GM18502 (cell line): Measurements from ENCODE around the gene PHF23.

Experiments
- ATAC-seq: cut with Tn5 transposase; IDR thresholded peaks from one replicate; pipeline ENCODE4 v1.9.1; 2021; ENCODE audit warnings: mild to moderate bottlenecking; ENCODE audit not compliant: unreplicated experiment, poor library complexity

The PHF23 gene

GRCh38 chr17:7239091-7240027 is at the start of gene PHF23:
PHF23 (minus strand) TSS chr17:7239457; CDS start chr17:7239279, 178 bp downstream.
- peak; percentile 46 for ATAC-seq

GRCh38 chr17:7285679-7286078 is 46.4 kb upstream of the PHF23 start:
- ATAC-seq = no peak

GRCh38 chr17:7284911-7285310 is 45.7 kb upstream of the PHF23 start:
- no peak for ATAC-seq

- ATAC-seq = no peak
Observed at GRCh38 chr17:7283471-7284216, 44.4 kb upstream of the PHF23 start.

GRCh38 chr17:7282752-7283321 is 43.6 kb upstream of the PHF23 start:
- ATAC-seq = no peak

- no peak for ATAC-seq
Observed at GRCh38 chr17:7281953-7282751, 42.9 kb upstream of the PHF23 start.

DNA sequence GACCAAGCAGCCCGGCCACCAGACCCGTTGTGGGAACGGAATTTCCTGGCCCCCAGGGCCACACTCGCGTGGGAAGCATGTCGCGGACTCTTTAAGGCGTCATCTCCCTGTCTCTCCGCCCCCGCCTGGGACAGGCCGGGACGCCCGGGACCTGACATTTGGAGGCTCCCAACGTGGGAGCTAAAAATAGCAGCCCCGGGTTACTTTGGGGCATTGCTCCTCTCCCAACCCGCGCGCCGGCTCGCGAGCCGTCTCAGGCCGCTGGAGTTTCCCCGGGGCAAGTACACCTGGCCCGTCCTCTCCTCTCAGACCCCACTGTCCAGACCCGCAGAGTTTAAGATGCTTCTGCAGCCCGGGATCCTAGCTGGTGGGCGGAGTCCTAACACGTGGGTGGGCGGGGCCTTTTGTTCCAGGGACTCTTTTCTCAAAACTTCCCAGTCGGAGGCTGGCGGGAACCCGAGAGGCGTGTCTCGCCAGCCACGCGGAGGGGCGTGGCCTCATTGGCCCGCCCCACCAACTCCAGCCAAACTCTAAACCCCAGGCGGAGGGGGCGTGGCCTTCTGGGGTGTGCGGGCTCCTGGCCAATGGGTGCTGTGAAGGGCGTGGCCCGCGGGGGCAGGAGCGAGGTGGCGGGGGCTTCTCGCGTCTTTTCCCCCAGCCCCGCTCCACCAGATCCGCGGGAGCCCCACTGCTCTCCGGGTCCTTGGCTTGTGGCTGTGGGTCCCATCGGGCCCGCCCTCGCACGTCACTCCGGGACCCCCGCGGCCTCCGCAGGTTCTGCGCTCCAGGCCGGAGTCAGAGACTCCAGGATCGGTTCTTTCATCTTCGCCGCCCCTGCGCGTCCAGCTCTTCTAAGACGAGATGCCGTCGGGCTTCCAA is 42.1 kb upstream of the PHF23 start, which contains the start of gene SLC2A4:
Gene SLC2A4, plus strand, starts transcription at position 645 of the 879 bp plus-strand sequence. Its CDS starts 217 bp downstream, at position 862.
- ATAC-seq = peak; percentile 58

GRCh38 chr17:7280519-7281073 is 41.3 kb upstream of the PHF23 start:
- peak; percentile 62 for ATAC-seq

- no peak for ATAC-seq
Observed at GRCh38 chr17:7279448-7279847, 40.2 kb upstream of the PHF23 start.

DNA sequence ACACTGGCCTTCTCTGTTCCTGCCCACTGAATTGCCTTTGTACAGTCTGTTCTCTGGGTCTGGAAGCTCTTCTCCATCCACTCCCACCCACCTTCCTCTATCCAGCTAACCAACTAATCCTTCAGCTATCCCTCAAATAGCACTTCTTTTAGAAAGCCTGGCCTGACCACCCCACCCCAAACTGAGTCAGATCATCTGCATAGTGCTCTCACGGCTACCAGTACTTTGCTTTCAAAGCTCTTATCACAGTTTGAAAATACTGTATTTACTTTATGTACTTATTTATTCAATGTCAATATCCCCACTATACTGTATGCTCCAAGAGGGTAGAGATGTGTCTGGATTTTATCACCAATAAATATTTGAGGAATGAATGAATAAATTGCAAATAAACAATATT is 27.5 kb upstream of the PHF23 start:
- ATAC-seq = no peak

DNA sequence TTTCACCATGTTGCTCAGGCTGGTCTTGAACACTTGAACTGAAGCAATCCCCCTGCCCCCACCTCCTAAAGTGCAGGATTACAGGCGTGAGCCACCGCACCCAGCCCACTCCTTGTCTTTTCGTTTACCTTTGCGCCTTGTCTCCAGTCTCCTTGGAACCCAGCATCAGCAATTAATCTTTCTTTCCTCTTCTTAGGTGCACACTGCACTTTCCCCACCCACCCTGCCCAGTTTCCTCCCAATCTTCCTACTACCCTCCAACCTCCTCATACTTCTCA is 24.5 kb upstream of the PHF23 start:
- ATAC-seq = no peak

GRCh38 chr17:7262935-7263800 is 23.9 kb upstream of the PHF23 start:
- no peak for ATAC-seq

DNA sequence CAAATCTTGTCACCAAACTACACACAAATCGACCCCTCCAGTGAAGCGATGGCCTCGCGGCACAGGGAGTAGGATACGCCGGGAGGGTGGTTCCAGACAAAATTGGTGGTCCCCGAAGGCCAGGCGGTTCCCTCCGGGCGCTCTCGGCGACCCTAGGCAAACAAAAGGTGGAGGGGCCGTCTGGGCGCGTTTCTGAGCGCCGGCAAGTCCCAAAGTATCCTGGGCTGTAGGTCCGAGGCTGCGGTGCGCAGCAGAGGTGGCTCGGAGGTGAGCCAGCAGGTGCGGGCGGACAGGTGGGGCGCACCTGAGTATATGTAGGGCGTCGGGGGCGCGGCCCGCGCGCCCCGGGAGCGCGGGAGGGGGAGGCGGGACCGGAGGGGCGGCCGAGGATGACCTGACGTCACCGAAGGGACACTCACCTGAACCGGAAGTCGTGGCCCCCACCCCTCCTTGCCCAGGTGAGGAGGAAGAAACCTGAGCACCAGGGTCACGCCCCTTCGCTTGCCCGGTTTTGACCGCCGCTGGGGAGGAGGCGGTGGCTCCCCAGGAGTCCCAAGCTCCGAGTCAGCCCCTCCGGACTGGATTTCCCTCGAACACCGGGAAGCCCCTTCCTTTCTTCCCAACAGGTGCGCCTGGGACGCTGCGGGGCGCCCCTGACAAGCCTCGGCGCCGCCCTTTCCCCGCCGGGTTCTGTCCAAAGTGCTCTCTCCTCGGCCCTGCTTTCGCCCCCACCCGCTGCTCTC is 23.1 kb upstream of the PHF23 start, which contains the start of gene CLDN7:
Gene CLDN7, minus strand, starts transcription at position 287 of the 743 bp plus-strand sequence. CDS start 435 bp downstream, outside the sequence.
- no peak for ATAC-seq

GRCh38 chr17:7261379-7262191 is 22.3 kb upstream of the PHF23 start:
- no peak for ATAC-seq

GRCh38 chr17:7260651-7261378 is 21.6 kb upstream of the PHF23 start:
- no peak for ATAC-seq

GRCh38 chr17:7260151-7260550 is 20.9 kb upstream of the PHF23 start:
- no peak for ATAC-seq
